Stimulated activated CD4-positive, alpha-beta T cell treated with anti-CD3 and anti-CD28 coated beads, TNF-alpha, amount 100 ng/mL, for 1 hour (primary cell): ENCODE results near the gene DLX1.
A peak's percentile ranks its signal among the peaks of the same experiment; 100 is the strongest.

Source experiments
- DNase-seq, 3 donors: peaks; one replicate each; pipeline ENCODE4 v3.0.0-alpha.2; 2020; ENCODE audit warnings: low read depth in 3 of 3, low spot score in 1 of 3

Gene DLX1

GRCh38 chr2:172086241-172087206, 1.2 kb downstream of the DLX1 start:
- no peak for DNase-seq

DNA sequence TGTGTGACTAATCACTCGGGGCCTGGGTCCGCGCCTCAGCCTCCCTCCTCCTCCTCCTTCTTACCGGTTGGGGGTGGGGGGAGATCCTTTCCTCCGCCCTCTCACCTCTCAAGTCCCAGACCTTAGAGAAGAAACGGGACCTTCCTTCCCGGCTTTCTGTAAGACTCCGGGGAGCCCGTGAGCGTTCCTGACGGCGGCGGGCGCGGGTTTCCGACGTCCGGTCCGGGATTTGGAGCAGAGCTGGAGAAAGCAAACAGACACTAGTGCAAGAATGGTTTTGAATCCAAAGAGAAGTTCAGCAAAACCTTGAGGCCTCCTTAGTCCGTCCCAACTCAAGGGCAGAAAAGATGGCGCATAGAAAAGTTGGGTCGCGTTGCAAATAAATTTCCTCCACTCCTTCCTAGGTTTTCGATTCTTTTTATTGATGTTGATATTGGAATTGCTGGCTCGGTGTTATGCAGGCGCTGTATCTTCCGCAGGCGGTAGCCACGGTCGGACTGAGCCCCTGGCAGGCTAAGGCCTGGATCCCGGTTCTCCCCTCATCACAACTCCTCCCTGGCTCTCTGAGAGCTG, 2.0 kb downstream of the DLX1 start:
- DNase-seq: no peak

- DNase-seq: no peak
Observed at GRCh38 chr2:172087780-172088244, 2.5 kb downstream of the DLX1 start.

GRCh38 chr2:172088245-172089004, 3.1 kb downstream of the DLX1 start:
- no peak for DNase-seq

GRCh38 chr2:172089005-172089504, 3.7 kb downstream of the DLX1 start:
- no peak for DNase-seq

DNA sequence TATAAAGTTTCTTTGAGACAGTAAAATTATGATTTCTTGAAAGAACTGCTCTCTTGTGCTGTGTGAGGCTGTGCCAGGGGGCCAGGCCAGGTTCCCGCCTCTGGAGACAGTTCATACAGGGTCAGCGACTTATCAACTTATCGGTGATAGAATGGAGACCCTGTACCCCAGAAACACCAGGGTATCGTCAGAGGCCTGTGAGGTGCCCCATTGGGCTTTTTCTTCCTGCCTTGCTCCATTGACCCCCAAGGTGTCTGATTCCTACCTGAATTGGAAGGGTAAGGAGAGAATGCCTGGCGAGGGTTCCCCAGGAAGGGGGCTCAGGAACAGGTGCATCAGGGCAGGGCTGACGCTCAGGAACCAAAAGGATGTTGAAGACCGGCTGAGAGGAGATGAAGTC, 4.3 kb downstream of the DLX1 start:
- DNase-seq: no peak

DNA sequence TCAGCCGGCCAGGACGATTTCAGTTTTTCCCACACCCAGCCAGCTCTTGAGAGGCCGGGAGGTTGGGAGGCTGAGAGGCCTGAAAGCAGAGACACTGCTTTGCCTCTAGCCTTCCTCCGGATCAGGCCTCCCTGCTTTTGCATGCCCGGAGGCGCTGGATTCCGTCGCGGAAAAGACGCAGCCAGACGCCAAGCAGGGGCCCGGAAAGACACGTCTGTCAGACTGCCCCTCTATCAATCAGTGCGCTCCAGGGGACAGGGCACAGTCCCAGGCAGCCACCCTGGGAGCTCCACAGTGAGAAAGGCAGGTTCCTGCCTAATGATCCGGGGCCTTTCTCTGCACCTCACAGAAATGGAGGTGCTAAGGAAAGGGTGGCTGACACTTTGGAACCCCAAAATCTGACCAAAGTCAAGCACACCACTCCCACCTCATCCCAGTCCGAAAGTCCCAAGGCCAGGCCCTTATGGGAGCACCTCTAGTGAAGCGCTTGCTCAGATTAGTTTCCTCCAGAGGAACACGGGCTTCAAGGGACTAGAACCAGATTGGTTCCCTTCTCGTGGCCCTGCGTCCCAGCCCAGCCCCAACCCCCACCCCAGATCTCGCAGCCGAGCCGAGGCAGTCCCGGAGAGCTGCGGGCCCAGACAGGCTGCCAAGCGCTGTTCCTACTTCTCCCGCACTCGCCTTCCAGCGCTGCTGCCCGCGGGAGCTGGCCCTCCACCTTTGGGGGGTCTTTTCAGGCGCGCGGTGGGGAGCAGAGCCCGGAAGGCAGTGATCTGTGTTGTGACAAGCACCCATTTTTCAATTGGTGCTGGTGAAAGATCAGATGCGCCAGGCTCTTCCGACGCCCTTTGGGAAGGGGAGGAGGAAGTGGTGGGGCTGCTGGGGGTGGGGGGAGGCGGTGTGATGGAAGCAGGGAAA, 5.0 kb downstream of the DLX1 start:
- DNase-seq: no peak

GRCh38 chr2:172091000-172091641, 5.8 kb downstream of the DLX1 start:
- no peak for DNase-seq

- DNase-seq: no peak
Observed at GRCh38 chr2:172091761-172092566, 6.7 kb downstream of the DLX1 start.

GRCh38 chr2:172092716-172093415, 7.6 kb downstream of the DLX1 start:
- DNase-seq: no peak

DNA sequence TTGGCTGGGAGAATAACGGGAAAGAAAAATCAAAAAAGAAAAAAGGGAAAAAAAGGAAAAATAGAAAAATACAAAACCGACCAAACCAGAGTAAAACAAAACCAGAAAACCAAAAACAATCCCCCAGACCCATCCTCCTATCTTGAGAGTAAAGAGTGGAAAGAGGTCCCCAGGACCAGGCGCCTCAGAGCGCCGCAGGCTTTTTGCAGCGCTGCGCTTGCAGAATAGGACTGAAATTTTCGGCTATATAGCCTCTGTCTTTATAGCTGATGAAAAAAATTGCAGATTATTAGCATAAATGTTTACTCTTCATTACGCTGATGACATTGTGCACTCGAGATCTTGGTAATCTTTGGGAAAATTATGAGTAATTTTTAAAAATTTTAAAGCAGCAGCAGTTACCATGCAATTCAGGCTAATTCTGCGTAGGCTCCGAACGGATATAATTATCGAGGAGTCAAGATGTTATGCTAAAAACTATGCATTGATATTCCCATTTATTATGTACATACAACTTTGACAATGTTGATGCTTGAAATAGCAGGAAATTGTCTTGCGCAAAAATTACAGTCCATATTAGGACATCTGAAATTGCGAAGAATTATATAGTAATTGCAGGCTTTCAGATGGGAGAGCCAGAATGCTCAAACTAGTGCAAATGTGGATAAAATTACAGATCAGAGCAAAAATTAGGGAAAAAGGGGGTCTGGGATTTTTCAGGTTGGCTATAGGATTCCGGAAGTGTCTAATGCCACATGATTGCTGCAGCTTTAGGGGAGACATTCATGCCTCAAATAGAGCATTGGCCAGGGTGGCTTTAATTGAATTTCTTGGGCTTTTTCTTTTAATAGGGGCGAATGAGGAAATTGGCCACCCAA, 8.3 kb downstream of the DLX1 start:
- no peak for DNase-seq

GRCh38 chr2:172094294-172095145, 9.2 kb downstream of the DLX1 start:
- no peak for DNase-seq

DNA sequence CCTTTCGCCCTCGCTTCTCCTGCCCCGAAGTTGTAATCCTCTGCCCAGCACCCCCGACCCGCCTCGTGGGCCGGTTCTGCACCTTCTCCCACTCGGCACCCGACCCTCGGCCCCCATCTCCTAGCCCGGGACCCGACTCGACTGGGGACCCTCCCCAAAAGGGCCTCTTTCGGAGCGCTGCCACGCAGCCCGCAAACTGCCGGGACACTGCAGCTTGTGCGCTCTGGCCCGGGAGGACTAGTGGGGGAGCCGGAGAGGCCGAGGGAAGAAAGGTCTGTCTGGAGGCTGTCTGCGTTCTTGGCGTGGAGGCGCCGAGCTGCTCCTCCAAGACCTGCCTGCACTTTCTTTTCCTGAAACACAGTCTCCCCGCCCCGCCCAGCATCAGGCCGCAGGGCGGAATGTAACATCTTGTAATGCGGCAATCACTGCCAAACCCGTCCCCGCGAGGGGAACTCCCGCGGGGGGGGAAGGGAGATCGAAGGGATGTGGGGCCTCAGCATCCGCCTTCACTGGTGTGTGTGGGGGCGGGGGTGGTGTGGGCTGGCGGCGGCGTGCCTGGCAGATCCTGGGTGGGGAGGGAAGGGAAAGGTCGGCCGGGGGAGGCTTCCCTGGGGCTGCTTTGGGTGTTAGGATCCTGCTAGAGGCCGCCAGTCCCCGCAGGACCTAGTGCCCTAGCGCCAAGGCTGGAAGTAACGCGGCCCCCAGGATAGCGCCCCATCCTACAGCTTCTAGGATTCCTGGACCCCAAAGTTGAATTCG, 10.0 kb downstream of the DLX1 start:
- DNase-seq: peak; percentile 44 to 62 (median 46)

DNA sequence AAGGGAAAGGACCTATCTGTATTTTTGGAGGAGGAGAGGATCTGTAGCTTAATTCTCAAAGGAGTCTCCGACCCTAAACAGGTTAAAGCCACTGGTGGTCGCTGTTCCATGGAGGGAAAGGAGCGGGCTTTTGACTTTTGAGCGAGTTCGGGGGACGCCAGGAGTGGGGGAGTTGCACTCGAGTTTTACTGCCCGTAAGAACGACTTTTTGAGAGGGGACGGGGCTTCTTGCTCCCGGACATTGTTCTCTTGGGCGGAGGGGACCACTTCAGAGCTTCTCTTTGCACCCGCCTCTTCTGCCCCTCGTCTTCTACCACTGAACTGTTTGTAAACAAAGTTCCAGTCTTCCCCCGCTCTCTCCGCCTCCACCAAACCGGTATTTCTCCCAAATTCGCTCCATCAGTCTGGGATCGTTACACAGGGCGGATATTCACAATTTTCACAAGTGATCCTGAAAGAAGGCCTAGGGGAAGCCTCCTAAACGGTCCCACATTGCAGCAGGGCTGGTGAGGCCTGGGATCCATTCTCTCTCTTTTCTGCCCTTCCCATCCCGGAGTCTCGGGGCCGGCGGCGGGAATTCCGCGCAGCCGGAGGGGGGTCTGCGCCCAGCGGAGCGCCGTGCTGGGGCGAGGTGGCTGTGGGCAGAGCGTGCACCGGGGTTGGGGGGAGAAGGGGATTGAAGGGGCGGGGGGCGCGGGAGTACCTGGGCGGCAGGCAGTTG, 10.8 kb downstream of the DLX1 start:
- no peak for DNase-seq
